ENCODE measurements around the gene CWC15. TPM values are rescaled to one million over a fixed set of nuclear protein-coding genes. Genes with fewer than 3 reads are reported as not detected.
"Not testable (repeated sequence)": the region's sequence is repeated elsewhere in the genome, so short reads cannot be mapped to it uniquely, and the experiment has no call there.

The CWC15 gene
- total RNA-seq, 1 experiment from 2014 or later: 48.6 TPM

- H3K9me3 Mint-ChIP-seq (ENCODE audit: low read depth, unreplicated experiment): no peaks in the 10 kb centered on the region
- CTCF ChIA-PET: no interaction called here
- no peak overlapping the region for H3K4me3 Mint-ChIP-seq (ENCODE audit: low read depth, unreplicated experiment)
- BruUV-seq (replicated peaks): no TSS peak
- H3K36me3 Mint-ChIP-seq (ENCODE audit: insufficient read depth, unreplicated experiment): no peaks in the 10 kb centered on the region
- H3K4me1 Mint-ChIP-seq (ENCODE audit: low read depth, unreplicated experiment): no peaks in the 10 kb centered on the region
- H3K27ac Mint-ChIP-seq (ENCODE audit: unreplicated experiment): no peak overlapping the region
- no peak for TF ChIP-seq CTCF (IDR thresholded peaks at IDR 0.05; ENCODE audit: unreplicated experiment)
- DNase-seq: no peak
- no peaks in the 10 kb centered on the region for H3K27me3 Mint-ChIP-seq (ENCODE audit: unreplicated experiment)
- intact Hi-C loops (cut with micrococcal nuclease; ENCODE audit: unreplicated experiment): no loop called here
Observed at GRCh38 chr11:94934846-94935245, 38.5 kb downstream of the CWC15 start.

GRCh38 chr11:94934362-94934761 is 39.0 kb downstream of the CWC15 start:
- Mint-ChIP-seq H3K9me3 (ENCODE audit: low read depth, unreplicated experiment) (no peaks in the 10 kb centered on the region), H3K4me1 (ENCODE audit: low read depth, unreplicated experiment) (no peaks in the 10 kb centered on the region), H3K27ac (ENCODE audit: unreplicated experiment) (no peak overlapping the region), H3K27me3 (ENCODE audit: unreplicated experiment) (no peaks in the 10 kb centered on the region), H3K36me3 (ENCODE audit: insufficient read depth, unreplicated experiment) (no peaks in the 10 kb centered on the region), H3K4me3 (ENCODE audit: low read depth, unreplicated experiment) (no peak overlapping the region)
- no TSS peak for BruUV-seq (replicated peaks)
- CTCF ChIA-PET: no interaction called here
- intact Hi-C loops (cut with micrococcal nuclease; ENCODE audit: unreplicated experiment): no loop called here
- DNase-seq: no peak
- no peak for TF ChIP-seq CTCF (IDR thresholded peaks at IDR 0.05; ENCODE audit: unreplicated experiment)

GRCh38 chr11:94933223-94934130 is 39.9 kb downstream of the CWC15 start:
- no TSS peak for BruUV-seq (replicated peaks)
- no peak for DNase-seq
- no peak overlapping the region for H3K4me3 Mint-ChIP-seq (ENCODE audit: low read depth, unreplicated experiment)

GRCh38 chr11:94932503-94932902 is 40.9 kb downstream of the CWC15 start:
- no peak overlapping the region for H3K27ac Mint-ChIP-seq (ENCODE audit: unreplicated experiment)
- H3K4me1 Mint-ChIP-seq (ENCODE audit: low read depth, unreplicated experiment): no peaks in the 10 kb centered on the region
- CTCF ChIA-PET: no interaction called here
- no peak for TF ChIP-seq CTCF (IDR thresholded peaks at IDR 0.05; ENCODE audit: unreplicated experiment)
- no TSS peak for BruUV-seq (replicated peaks)
- no peak overlapping the region for H3K4me3 Mint-ChIP-seq (ENCODE audit: low read depth, unreplicated experiment)
- no peaks in the 10 kb centered on the region for H3K36me3 Mint-ChIP-seq (ENCODE audit: insufficient read depth, unreplicated experiment)
- no peaks in the 10 kb centered on the region for H3K27me3 Mint-ChIP-seq (ENCODE audit: unreplicated experiment)
- H3K9me3 Mint-ChIP-seq (ENCODE audit: low read depth, unreplicated experiment): no peaks in the 10 kb centered on the region
- intact Hi-C loops (cut with micrococcal nuclease; ENCODE audit: unreplicated experiment): no loop called here
- DNase-seq: no peak

More at GRCh38 chr11:94933223-94934130, 39.9 kb downstream of the CWC15 start:
- intact Hi-C loops (cut with micrococcal nuclease; ENCODE audit: unreplicated experiment): no loop called here
- no peaks in the 10 kb centered on the region for H3K36me3 Mint-ChIP-seq (ENCODE audit: insufficient read depth, unreplicated experiment)
- H3K27me3 Mint-ChIP-seq (ENCODE audit: unreplicated experiment): no peaks in the 10 kb centered on the region
- H3K9me3 Mint-ChIP-seq (ENCODE audit: low read depth, unreplicated experiment): no peaks in the 10 kb centered on the region
- no peak overlapping the region for H3K27ac Mint-ChIP-seq (ENCODE audit: unreplicated experiment)
- CTCF ChIA-PET: no interaction called here
- no peak for TF ChIP-seq CTCF (IDR thresholded peaks at IDR 0.05; ENCODE audit: unreplicated experiment)
- H3K4me1 Mint-ChIP-seq (ENCODE audit: low read depth, unreplicated experiment): no peaks in the 10 kb centered on the region

- H3K9me3 Mint-ChIP-seq (ENCODE audit: low read depth, unreplicated experiment); H3K36me3 Mint-ChIP-seq (ENCODE audit: insufficient read depth, unreplicated experiment); H3K27ac Mint-ChIP-seq (ENCODE audit: unreplicated experiment); H3K27me3 Mint-ChIP-seq (ENCODE audit: unreplicated experiment); CTCF ChIA-PET; H3K4me1 Mint-ChIP-seq (ENCODE audit: low read depth, unreplicated experiment); BruUV-seq (replicated peaks); H3K4me3 Mint-ChIP-seq (ENCODE audit: low read depth, unreplicated experiment); DNase-seq; intact Hi-C loops (cut with micrococcal nuclease; ENCODE audit: unreplicated experiment): not testable (repeated sequence)
Observed at GRCh38 chr11:94932072-94932471, 41.3 kb downstream of the CWC15 start.

Measured in Calu3 (cell line).